OCI-LY7 (cell line): ENCODE results near the gene SH3TC1. TPM values are rescaled to one million over a fixed set of nuclear protein-coding genes. Genes with fewer than 3 reads are reported as not detected.

Experiments used
- BruUV-seq: library from RNA; stranded (reverse); fragments of 400-500 nt; replicated peaks from 2 replicates; lab custom pipeline; 2021; lab: Mats Ljungman, UMichigan
- CTCF ChIA-PET: fragments of 300-600 bp; sonication (Branson Sonifier 250); formaldehyde crosslinking; loops from one replicate; lab custom pipeline; 2022; ENCODE audit warnings: antibody characterized with exemption; ENCODE audit not compliant: unreplicated experiment; lab: Charles Lee
- POLR2A ChIA-PET: fragments of 300-600 bp; sonication (Branson Sonifier 250); formaldehyde crosslinking; loops from one replicate; lab custom pipeline; 2022; ENCODE audit warnings: antibody characterized with exemption; lab: Charles Lee
- DNase-seq: peaks from one replicate; pipeline ENCODE4 v3.0.0-alpha.2; 2015; ENCODE audit warnings: low spot score
- H2AFZ ChIP-seq: fragments of 200-600 bp; sonication (generic), shearing (Covaris generic); 2 replicates; pipeline ENCODE4 v1.6.1; 2014; ENCODE audit warnings: mild to moderate bottlenecking, antibody characterized with exemption, low read length, moderate library complexity
- H3K27ac ChIP-seq: fragments of 200-600 bp; sonication (generic); 2 replicates; pipeline ENCODE4 v1.5.1; 2014; ENCODE audit warnings: mixed run types, low read depth, mild to moderate bottlenecking, moderate library complexity, low read length, inconsistent platforms; ENCODE audit not compliant: poor library complexity, severe bottlenecking
- H3K36me3 ChIP-seq: fragments of 200-600 bp; sonication (generic); 2 replicates; pipeline ENCODE4 v1.6.1; 2014; ENCODE audit warnings: mild to moderate bottlenecking, antibody characterized with exemption, low read length, moderate library complexity, mixed read lengths; ENCODE audit not compliant: insufficient read depth
- H3K4me1 ChIP-seq: fragments of 200-600 bp; sonication (generic); 2 replicates; pipeline ENCODE4 v1.5.1; 2014; ENCODE audit warnings: mild to moderate bottlenecking, low read length; ENCODE audit not compliant: insufficient read depth, poor library complexity, severe bottlenecking
- H3K4me2 ChIP-seq: fragments of 200-600 bp; sonication (generic); 2 replicates; pipeline ENCODE4 v1.6.1; 2014; ENCODE audit warnings: mild to moderate bottlenecking, low read length
- H3K4me3 ChIP-seq: fragments of 200-600 bp; sonication (generic); 2 replicates; pipeline ENCODE4 v1.5.1; 2014; ENCODE audit warnings: mild to moderate bottlenecking, low read depth, low read length; ENCODE audit not compliant: poor library complexity, severe bottlenecking
- H3K79me2 ChIP-seq: fragments of 200-600 bp; sonication (generic); 2 replicates; pipeline ENCODE4 v1.6.1; 2016; ENCODE audit warnings: low read depth, mild to moderate bottlenecking, low read length, moderate library complexity, mixed read lengths; ENCODE audit not compliant: insufficient read depth
- H3K9me2 ChIP-seq: fragments of 200-600 bp; sonication (generic); 2 replicates; pipeline ENCODE4 v1.6.1; 2016; ENCODE audit warnings: mild to moderate bottlenecking, low read length, mixed read lengths; ENCODE audit not compliant: insufficient read depth
- H3K9me3 ChIP-seq: fragments of 200-600 bp; sonication (generic); 2 replicates; pipeline ENCODE4 v1.6.1; 2014; ENCODE audit warnings: mild to moderate bottlenecking, mixed run types, low read length, mixed read lengths
- H4K20me1 ChIP-seq: fragments of 200-600 bp; sonication (generic); 2 replicates; pipeline ENCODE4 v1.6.1; 2014; ENCODE audit warnings: mild to moderate bottlenecking, antibody characterized with exemption, low read length, moderate library complexity, mixed read lengths; ENCODE audit not compliant: insufficient read depth
- CTCF ChIP-seq: fragments of 200-600 bp; sonication (generic); conservative IDR thresholded peaks from 2 replicates; pipeline ENCODE4 v1.5.1; 2014; ENCODE audit warnings: mild to moderate bottlenecking, antibody characterized with exemption, low read length, moderate library complexity, mixed read lengths
- EZH2phosphoT487 ChIP-seq: fragments of 200-600 bp; sonication (generic); IDR thresholded peaks from 2 replicates; pipeline ENCODE4 v1.6.1; 2018; ENCODE audit warnings: low read depth, borderline replicate concordance, mild to moderate bottlenecking, mixed run types, antibody characterized with exemption, low read length, moderate library complexity, mixed read lengths
- intact Hi-C: fragments of 100-400 bp; cut with micrococcal nuclease; formaldehyde crosslinking; loops from one replicate; pipeline ENCODE4 v1.10.0; 2022; ENCODE audit not compliant: unreplicated experiment
- total RNA-seq, 2 experiments: library from RNA; depleted of rRNA in 1 of 2; stranded (reverse); fragments of >200 nt in 1 of 2; shearing (Covaris generic) in 1 of 2; gene quantifications; 2 replicates each; pipeline ENCODE4 v1.2.3, GENCODE V29; 2014 to 2022

Gene SH3TC1
- total RNA-seq, 2 experiments from 2014 or later = 17.5 to 42.4 TPM

- Histone ChIP-seq H3K36me3 (no peaks in the 10 kb centered on the region), H4K20me1 (no peaks in the 10 kb centered on the region), H3K4me1 (no peaks in the 10 kb centered on the region), H3K4me2 (no peak overlapping the region), H3K9me3 (no peaks in the 10 kb centered on the region), H2AFZ (no peak overlapping the region), H3K79me2 (no peaks in the 10 kb centered on the region), H3K9me2 (no peaks in the 10 kb centered on the region), H3K27ac (no peak overlapping the region), H3K4me3 (no peak overlapping the region)
- BruUV-seq = no TSS peak
- CTCF ChIA-PET = no interaction called here
- DNase-seq = no peak
- POLR2A ChIA-PET = no interaction called here
- intact Hi-C loops = no loop called here
- TF ChIP-seq EZH2phosphoT487 = no peak
- TF ChIP-seq CTCF = no peak
Measured at GRCh38 chr4:8180310-8181093, 18.6 kb upstream of the SH3TC1 start.

- TF ChIP-seq EZH2phosphoT487 (no peak), CTCF (no peak)
- CTCF ChIA-PET = no interaction called here
- Histone ChIP-seq H3K79me2 (no peaks in the 10 kb centered on the region), H3K4me1 (no peaks in the 10 kb centered on the region), H2AFZ (no peak overlapping the region), H3K36me3 (no peaks in the 10 kb centered on the region), H3K27ac (no peak overlapping the region), H4K20me1 (no peaks in the 10 kb centered on the region), H3K9me2 (no peaks in the 10 kb centered on the region), H3K9me3 (no peaks in the 10 kb centered on the region), H3K4me2 (no peak overlapping the region), H3K4me3 (no peak overlapping the region)
- no peak for DNase-seq
- POLR2A ChIA-PET = no interaction called here
- BruUV-seq = no TSS peak
- intact Hi-C loops = no loop called here
Measured at GRCh38 chr4:8181119-8181518, 18.0 kb upstream of the SH3TC1 start.

DNA sequence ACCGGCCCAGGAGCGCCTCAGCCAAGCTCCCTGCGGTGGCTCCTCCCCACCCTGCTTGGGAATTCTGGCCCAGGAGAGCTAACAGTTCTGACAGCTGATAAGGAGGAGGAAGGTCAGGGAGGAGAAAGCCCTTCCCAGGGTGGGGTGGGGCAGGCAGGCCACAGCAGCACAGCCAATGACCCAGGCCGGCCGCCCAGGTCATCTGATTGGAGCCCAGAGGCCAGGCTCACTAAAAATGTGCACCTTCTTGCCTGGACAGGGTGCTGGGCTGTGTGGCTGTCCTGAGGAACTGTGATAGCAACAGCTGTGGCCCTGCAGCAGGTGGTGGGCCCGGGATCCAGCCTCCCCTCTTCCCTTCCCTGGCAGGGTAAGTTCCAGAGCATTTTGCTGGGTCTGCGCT lies 17.2 kb upstream of the SH3TC1 start:
- DNase-seq = no peak
- no TSS peak for BruUV-seq
- no peaks in the 10 kb centered on the region for H3K9me3 ChIP-seq
- H3K27ac ChIP-seq = no peak overlapping the region
- intact Hi-C loops = no loop called here
- no peaks in the 10 kb centered on the region for H3K36me3 ChIP-seq
- TF ChIP-seq CTCF = no peak
- no peak for TF ChIP-seq EZH2phosphoT487
- H3K4me3 ChIP-seq = no peak overlapping the region
- no peaks in the 10 kb centered on the region for H3K9me2 ChIP-seq
- no peak overlapping the region for H3K4me2 ChIP-seq
- no peaks in the 10 kb centered on the region for H3K79me2 ChIP-seq
- ChIA-PET CTCF (no interaction called here), POLR2A (no interaction called here)
- no peaks in the 10 kb centered on the region for H4K20me1 ChIP-seq
- no peaks in the 10 kb centered on the region for H3K4me1 ChIP-seq
- no peak overlapping the region for H2AFZ ChIP-seq
